Mucosa of stomach (tissue), 1 donor: ENCODE data around the gene MTCL1.

ENCODE experiments used
- H3K27me3 ChIP-seq: one replicate; pipeline ENCODE4 v1.7.0; 2013; ENCODE audit warnings: mild to moderate bottlenecking, low read length; ENCODE audit not compliant: control insufficient read depth, insufficient read depth
- H3K36me3 ChIP-seq: one replicate; pipeline ENCODE4 v1.7.0; 2013; ENCODE audit warnings: low read length; ENCODE audit not compliant: control insufficient read depth, insufficient read depth
- H3K4me1 ChIP-seq: one replicate; pipeline ENCODE4 v1.7.0; 2013; ENCODE audit warnings: mild to moderate bottlenecking, low read length; ENCODE audit not compliant: control insufficient read depth, insufficient read depth
- H3K4me3 ChIP-seq: one replicate; pipeline ENCODE4 v1.7.0; 2013; ENCODE audit warnings: low read length
- H3K9ac ChIP-seq: one replicate; pipeline ENCODE4 v1.7.0; 2013; ENCODE audit warnings: mild to moderate bottlenecking, low read length, moderate library complexity
- H3K9me3 ChIP-seq: one replicate; pipeline ENCODE4 v1.7.0; 2013; ENCODE audit warnings: mild to moderate bottlenecking, low read length, moderate library complexity; ENCODE audit not compliant: control insufficient read depth
- donor health status: Pancreatic carcinoma.

The MTCL1 gene

DNA sequence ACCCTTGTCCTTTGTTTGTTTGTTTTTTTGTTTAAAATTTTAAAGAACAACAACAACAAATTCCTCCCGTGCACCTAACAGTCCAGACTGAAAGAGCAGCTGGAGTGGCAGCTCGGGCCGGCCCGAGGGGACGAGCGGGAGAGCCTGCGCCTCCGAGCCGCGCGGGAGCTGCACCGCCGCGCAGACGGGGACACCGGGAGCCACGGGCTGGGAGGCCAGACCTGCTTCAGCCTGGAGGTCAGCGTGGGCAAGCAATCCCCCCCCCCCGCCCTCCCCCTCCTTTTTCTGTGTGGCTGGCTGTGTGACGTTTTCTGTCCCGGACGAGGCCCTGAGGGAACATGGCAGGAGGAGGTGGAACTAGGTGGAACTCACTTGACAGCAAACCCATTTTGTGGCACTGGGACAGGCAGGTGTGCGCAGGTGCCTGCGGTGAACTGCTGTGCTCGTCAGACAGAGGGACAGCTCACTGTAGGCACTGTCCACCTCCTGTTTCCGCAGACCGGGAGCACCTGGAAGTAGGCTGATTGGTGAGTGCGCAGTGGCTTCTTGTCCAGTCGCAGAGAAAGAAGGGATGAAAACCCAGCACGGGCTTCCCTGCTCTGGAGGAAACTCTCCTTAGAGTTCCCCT is 80.6 kb downstream of the MTCL1 start:
- Histone ChIP-seq H3K36me3 (no peaks in the 10 kb centered on the region), H3K4me1 (no peaks in the 10 kb centered on the region), H3K9me3 (no peaks in the 10 kb centered on the region), H3K9ac (no peak overlapping the region), H3K4me3 (no peak overlapping the region), H3K27me3 (no peaks in the 10 kb centered on the region)

DNA sequence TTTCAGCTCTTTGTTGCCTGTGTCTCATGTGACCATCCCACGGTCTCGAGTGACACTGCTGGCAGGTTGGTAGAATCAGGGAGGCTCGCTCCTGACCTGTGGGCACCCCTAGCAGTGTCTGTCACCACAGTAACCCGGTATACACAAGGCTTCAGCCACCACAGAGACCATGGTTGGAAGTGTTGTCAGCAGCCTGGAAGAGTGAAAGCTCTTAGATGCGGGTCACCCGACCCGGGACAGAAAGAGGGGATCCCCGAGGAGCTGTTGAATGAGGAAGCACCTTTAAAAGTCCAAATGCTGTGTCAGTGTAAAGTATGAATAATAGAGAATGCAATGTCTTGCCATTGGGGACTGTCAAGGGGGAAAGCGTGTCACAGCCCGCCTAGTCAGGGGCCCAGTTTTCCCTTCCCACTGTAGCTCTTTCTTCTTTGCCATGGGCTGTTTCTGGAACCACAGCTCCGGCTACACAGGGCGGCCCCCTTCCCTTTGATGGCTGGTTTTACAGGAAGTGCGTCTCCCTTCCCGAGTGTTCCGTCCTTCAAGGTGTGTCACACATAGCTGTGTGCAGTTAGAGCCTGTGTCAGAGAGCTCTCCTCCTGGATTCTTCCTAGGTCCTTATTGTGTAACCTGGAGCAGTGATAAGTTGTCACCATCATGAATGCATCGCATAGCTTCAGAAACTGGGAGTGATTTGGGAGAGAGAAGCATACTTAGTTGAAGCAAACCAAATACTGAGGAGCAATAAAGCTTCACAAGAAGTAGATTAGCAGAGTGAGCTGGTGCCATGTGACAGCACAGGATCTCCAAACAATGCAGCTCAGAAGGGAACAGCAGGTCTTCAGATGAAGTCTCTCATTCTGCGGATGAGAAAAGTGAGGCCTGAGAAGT is 81.4 kb downstream of the MTCL1 start:
- H3K27me3 ChIP-seq, result no peaks in the 10 kb centered on the region
- H3K9ac ChIP-seq, result no peak overlapping the region
- no peaks in the 10 kb centered on the region for H3K9me3 ChIP-seq
- H3K4me1 ChIP-seq, result no peaks in the 10 kb centered on the region
- H3K36me3 ChIP-seq, result no peaks in the 10 kb centered on the region
- H3K4me3 ChIP-seq, result no peak overlapping the region

DNA sequence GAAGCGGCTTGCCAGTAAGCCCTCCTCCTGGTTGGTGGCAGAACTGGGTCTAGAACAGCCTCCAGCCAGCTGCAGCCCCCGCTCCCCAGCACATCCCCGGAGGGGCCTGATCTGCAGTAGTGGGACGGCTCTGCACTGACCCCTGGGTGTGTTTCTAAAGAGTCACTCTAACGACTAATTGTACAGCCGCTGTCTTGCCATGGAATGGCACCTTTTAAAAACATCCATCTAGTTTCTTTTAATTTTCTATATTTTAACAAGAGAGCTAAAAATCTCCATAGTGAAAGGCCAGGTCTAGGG is 82.0 kb downstream of the MTCL1 start:
- Histone ChIP-seq H3K9me3 (no peaks in the 10 kb centered on the region), H3K36me3 (no peaks in the 10 kb centered on the region), H3K4me1 (no peaks in the 10 kb centered on the region), H3K9ac (no peak overlapping the region), H3K27me3 (no peaks in the 10 kb centered on the region), H3K4me3 (no peak overlapping the region)

GRCh38 chr18:8787794-8788193 is 82.4 kb downstream of the MTCL1 start:
- H3K9ac ChIP-seq, result no peak overlapping the region

GRCh38 chr18:8788503-8789429 is 83.4 kb downstream of the MTCL1 start:
- Histone ChIP-seq H3K9ac (no peak overlapping the region), H3K4me1 (peaks cover 8% of the 10 kb centered on the region), H3K9me3 (no peaks in the 10 kb centered on the region), H3K27me3 (no peaks in the 10 kb centered on the region), H3K36me3 (no peaks in the 10 kb centered on the region), H3K4me3 (no peak overlapping the region)

More at GRCh38 chr18:8787794-8788193, 82.4 kb downstream of the MTCL1 start:
- no peak overlapping the region for H3K4me3 ChIP-seq
- no peaks in the 10 kb centered on the region for H3K4me1 ChIP-seq
- no peaks in the 10 kb centered on the region for H3K9me3 ChIP-seq
- no peaks in the 10 kb centered on the region for H3K27me3 ChIP-seq
- H3K36me3 ChIP-seq, result no peaks in the 10 kb centered on the region

GRCh38 chr18:8791171-8791651 is 85.9 kb downstream of the MTCL1 start:
- Histone ChIP-seq H3K9me3 (no peaks in the 10 kb centered on the region), H3K9ac (no peak overlapping the region), H3K4me1 (peaks cover 26% of the 10 kb centered on the region), H3K27me3 (no peaks in the 10 kb centered on the region), H3K36me3 (no peaks in the 10 kb centered on the region), H3K4me3 (no peak overlapping the region)

DNA sequence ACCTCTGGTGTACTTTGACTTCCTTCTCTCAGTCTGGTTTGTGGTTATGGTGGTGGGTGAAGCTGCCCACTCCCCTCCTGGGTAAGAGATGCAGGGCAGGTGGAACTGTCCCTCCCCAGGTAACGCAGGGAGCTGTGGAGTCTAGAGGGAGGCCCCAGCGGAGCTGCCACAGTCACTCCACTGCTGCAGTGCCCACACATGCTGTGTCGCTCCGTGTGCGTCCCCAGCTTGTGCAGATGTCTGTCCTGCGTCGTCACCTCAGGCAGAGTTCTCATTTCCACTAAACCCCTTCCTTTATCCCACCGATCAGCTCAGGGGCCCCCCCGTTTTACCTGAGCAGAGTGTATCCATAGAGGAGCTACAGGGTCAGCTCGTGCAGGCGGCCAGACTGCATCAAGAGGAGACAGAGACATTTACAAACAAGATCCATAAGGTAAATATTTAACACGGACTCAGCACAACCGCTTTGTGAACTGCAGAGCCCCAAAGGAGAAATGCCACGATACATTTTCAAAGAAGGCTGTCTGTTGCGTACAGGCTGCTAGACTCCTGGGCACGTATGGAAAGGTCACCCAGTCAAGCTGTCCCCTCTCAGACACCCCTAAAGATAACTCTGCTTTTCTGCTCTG is 87.4 kb downstream of the MTCL1 start:
- Histone ChIP-seq H3K4me1 (peaks cover 36% of the 10 kb centered on the region), H3K27me3 (no peaks in the 10 kb centered on the region), H3K36me3 (no peaks in the 10 kb centered on the region), H3K9ac (no peak overlapping the region), H3K4me3 (no peak overlapping the region), H3K9me3 (no peaks in the 10 kb centered on the region)

DNA sequence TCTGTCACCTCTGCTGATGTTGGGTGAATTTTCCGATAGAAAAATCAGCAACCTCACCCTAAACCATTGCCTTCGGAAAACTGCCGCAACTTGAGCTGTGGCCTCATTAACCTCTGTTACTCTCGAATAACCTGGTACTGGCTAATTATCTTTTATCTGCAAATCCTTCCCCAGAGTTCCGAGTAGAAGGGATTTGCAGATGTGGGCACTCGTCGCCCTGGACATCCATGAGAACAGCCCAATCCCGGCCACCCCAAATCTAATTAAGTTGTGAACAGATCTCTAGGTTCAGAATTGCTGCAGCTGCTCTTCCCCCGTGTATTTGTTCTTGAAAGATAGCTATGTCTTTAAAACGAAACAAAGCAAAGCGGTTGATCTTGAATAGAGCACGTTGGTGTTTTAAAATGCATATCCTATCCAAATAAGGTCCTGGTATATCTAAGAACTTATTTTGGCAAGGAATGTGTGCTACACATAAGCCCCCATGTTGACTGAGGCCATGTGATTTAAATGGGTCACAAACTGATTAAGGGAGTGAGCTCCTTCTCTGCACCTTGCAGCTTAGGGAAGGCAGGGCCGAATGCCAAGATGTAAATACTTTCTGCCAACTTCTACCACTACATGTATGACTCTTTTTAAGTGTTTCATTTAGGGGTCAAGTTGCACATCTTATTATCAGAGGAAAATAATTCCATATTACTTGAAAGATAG is 88.2 kb downstream of the MTCL1 start:
- Histone ChIP-seq H3K9me3 (no peaks in the 10 kb centered on the region), H3K27me3 (no peaks in the 10 kb centered on the region), H3K4me3 (no peak overlapping the region), H3K36me3 (no peaks in the 10 kb centered on the region), H3K9ac (no peak overlapping the region), H3K4me1 (peaks cover 43% of the 10 kb centered on the region)

DNA sequence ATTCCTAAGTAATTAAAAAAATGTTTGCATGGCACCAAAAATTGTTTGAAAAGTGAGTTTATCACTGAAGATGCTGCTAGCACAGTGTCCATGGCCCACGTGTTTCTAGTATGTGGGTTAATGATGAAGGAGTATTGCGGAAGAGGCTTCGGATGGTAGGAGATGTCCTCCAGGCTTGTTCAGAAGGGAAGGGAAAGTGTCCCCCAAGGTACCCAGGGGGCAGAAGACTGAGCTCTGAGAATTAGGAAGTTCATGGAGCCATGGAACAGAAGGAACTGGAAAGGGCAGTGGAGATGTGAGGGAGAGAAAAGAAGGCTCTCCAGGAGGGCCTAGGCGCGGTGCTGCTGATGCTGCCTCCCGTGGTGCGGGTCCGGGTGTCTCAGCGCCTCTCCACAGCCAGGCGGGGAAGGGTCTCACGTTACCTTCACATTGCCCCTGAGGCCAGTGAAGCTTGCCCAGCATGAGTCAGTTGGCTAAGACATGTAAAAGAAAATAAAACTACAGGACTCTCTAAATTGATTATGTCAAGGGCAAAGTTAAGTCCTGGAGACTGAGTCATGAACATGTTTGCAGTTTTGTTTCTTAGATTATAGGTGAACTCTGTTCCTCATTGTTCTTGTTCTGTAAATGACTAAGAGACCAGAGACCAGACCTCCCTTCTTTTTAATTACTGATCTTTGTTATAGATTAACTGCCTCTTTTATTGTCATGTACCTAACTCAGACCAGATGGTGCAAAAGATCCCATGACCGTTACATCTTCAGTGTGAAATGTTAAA is 89.0 kb downstream of the MTCL1 start:
- Histone ChIP-seq H3K4me1 (peaks cover 50% of the 10 kb centered on the region), H3K36me3 (no peaks in the 10 kb centered on the region), H3K9me3 (no peaks in the 10 kb centered on the region), H3K4me3 (no peak overlapping the region), H3K9ac (no peak overlapping the region), H3K27me3 (no peaks in the 10 kb centered on the region)

DNA sequence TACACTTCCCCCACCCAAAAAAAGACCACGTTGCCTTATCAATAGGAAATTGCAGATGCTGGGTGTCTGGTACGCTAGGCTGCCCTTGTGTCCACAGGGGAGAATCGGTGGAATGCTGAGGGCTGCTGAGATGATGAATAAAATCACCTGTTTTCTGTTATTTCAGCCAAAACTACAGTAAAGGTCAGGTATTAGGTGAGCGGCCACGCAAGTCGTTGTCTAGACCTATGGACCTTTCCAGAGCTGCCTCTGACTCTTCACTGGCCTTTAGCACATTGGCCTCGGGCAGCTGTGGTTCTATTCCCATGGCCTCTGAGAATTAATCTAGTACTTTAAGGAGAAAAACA is 89.6 kb downstream of the MTCL1 start:
- no peaks in the 10 kb centered on the region for H3K36me3 ChIP-seq
- no peaks in the 10 kb centered on the region for H3K9me3 ChIP-seq
- H3K4me1 ChIP-seq, result peaks cover 56% of the 10 kb centered on the region
- H3K27me3 ChIP-seq, result no peaks in the 10 kb centered on the region
- no peak overlapping the region for H3K4me3 ChIP-seq
- no peak overlapping the region for H3K9ac ChIP-seq
